NCI-H2196 (cell line): Measurements from ENCODE around the gene ZNF175.

Source experiments
- DNase-seq: peaks from one replicate; lab custom pipeline; 2025; ENCODE audit not compliant: unreplicated experiment; lab: John Stamatoyannopoulos, UW

Gene ZNF175

DNA sequence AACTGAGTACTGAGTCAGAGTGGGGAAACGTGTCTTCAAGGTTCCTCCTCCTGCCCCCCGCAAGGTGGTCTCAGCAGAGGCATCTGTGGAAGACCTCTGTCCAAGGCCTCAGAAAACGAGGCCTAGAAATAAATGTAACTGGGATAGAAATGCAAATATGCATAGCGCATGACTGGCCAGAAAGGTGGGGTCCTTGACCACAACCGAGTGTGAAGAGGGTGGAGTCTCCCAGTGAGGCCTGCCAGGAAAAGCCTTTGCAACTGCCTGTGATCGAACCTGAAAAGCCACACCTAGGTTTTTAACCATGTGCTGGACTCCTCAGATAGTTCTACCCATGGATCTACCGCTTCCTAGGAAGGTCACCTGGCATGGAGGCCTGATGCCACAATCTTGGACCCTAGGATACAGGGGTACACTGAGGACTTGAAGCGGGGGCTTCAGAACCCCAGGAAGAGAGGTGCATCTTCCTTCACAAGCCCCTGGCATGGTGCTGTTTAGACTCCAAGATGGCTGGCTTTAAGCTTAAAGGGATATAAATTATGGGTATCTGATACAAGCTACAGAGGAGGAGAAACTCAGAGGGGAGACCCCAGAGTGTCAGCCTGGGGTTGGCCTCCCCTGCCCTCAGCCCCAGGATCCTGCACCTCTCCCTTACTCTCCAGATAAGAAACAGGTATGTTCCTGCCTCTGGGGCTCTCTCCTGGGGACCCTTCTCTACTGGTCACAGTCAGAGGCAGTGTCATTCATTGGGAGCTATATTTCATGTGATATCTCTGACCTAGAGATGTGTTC, 21.4 kb upstream of the ZNF175 start:
- no peak for DNase-seq

GRCh38 chr19:51550848-51551672, 20.0 kb upstream of the ZNF175 start:
- no peak for DNase-seq

DNA sequence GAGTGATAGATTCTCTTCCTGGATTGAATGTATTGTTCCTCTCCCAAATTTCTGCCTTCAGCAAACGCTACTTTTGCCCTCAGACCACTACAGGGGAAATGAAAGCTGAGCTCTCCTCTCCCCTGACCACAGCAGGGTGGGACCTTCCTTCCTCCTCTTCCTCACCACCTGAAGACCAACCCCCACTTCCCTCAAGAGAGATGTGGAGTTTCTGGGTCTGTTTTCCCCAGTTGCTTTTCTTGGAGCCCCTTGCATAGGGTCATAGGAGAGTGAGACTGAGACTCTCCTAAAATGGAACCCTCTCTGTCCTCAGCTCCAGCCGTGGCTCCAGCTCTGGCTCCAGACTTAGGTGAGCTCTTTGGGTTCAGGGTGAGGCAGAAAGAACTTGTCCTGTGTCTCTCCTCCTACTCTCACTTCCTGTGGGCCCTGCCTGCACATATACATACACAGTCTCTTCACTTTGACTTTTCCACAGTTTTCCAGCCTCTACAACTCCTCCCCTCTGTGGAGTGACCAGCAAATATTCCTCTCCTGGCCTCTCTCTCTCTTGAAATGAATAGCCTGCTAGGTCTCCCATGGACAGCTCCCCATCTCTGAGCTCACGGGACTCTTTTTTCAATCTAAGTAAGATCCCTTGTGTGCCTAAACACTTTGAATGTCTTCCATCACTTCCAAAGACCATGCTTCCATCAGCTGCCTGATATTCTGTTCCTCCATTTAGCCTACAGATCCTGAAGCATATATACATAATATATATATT, 19.2 kb upstream of the ZNF175 start:
- no peak for DNase-seq

DNA sequence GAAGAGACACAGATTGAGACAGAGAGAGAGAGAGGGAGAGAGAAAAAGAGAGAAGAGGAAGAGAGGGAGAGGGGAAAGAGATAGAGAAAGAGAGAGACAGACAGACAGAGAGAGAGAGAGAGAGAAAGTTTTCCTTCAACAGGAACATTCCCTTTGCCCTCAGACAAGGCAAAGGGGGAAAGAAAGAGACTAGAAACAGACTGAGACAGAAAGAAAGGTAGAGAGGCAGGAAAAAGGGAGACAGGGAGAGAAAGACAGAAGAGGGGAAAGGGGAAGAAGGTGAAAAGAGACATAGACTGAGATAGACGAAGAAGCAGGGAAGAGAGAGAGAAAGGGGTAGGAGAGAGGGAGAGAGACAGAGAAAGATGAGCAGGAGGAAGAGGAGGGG, 18.5 kb upstream of the ZNF175 start:
- no peak for DNase-seq

DNA sequence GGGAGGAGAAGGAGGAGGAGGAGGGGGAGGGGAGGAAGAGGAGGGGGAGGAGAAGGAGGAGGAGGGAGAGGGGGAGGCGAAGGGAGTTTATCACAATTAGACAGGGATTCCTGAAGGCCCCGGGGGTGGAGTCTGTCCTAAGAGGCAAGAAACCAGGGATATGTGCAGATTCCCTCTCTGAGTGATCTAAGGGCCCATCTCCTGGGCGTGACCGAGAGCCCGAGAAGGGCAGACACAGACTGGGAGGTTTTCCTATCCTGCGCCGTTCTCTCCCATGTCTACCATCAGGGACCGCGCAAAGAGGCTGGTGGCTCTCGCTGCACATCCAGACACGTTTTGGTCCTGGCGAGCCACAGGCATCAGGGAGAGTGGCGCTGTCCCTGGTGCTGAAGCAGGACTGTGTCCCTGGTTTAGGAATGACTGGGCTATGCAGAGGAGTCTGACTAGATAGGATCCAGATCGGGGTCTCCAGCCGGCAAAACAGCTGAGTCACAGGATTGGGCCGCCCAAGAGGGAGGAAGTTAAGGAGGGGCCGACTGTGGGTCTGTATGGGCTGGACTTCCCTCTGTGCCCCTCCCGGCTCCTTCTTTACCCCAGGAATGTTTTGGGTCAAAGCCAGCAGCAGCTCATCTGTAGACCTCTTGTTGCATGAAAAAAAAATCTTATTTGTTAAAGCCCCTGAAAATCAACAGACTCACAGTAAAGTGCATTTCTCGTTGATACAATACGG, 17.9 kb upstream of the ZNF175 start:
- no peak for DNase-seq

GRCh38 chr19:51559240-51559639, 11.8 kb upstream of the ZNF175 start:
- no peak for DNase-seq

DNA sequence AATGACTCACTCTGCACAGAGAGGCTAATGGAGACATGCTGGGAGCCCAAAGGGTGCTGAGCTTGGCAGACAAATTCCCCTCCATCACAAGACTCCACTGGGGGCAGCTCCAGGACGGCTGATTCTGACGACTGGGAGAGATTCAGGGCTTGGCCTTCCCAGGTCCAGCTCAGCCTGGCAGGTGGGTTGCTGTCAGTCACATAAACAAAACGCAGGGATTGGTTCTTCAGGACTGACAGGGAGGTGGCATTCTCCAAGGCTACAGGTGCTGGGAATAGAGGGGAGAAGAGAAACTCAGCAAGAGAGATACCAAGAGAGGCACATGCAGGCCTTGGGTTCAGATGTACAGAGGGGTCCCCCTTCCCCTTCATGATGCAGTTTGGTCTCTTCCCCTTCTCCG, 10.7 kb upstream of the ZNF175 start:
- DNase-seq, result no peak

DNA sequence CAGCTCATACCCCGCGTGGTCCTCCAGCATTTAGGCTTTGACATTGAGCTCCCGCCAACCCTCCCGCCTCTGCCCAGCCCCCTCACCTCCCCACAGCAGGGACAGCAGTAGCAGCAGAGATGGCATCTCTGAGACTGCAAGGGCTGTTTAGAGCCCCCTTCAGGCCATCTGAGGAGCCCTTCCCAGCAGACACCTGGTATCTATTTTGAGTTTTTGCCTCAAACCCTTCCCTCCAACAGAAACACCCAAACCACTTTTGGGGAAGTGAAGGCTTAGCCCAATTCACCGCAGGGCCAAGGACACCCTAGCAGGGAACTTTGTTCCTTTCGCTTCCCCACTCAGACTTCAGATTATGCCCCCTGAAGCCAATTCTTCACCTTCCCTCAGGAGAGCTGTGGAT, 6.3 kb upstream of the ZNF175 start:
- no peak for DNase-seq

DNA sequence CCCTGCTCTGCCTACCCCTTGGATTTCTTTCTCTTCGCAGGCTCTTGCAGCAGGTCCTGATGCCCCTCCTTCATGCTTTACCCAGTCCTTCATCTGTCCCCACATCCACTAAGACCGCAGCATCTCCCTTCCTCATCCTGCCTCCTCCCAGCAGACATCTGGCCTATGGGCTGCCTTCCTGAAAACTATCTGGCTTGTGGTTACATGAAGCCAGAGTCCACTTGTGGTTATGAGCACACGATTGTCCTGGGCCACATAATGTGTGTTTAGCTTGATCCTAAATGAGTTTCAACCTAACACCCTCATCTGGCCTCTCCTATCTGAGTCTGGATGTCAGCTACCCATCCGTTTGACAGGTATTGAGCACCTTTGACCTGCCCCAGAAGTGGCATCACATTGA, 5.5 kb upstream of the ZNF175 start:
- no peak for DNase-seq

DNA sequence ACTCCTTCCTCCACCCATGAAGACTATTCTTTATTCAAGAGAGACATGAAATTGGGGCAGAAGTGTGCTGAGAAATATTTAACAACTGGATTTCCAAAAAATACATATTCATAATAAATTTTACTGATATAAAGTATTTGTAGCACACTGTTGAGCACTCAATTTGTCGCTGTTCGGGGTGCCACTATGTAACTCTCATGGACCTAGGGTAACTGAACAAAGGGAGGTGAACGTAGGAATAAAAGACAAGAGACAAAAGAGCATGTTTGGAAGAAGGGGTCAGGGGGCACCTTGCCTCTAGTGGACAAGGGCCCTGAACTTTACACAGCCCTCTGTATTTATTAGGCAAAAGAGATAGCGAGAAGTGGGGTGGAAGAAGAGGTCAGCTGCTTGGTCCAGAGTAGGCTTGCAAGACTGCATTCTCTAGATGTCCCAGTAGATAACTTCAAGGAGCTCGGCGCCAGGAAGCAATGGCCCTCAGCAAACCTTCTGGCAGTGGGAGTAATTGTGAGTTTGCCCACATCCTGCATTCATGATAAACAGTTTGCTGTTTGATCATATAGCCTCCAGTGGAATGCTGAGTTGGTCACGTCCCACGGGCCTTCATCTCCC, 4.5 kb upstream of the ZNF175 start:
- DNase-seq, result no peak

- no peak for DNase-seq
Observed at GRCh38 chr19:51567583-51567982, 3.5 kb upstream of the ZNF175 start.

DNA sequence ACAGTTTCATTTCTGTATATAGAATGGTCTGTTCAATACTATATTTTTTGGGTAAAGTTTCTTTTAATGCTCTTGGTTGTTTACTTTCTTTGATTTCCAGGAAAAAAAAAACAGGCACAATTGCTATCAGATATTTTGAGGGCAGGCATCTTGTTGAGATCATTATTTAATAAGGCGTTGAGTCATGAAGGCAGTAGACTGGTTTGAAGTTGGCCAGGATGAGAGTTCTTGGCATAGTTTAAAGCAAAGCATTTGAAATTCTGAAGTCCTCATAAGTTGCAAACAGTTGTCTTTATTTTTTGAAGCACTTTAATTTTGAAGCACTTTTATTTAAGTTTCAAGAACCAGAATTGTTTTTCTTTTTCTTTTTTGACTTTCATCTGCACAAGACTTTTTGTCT, 2.6 kb upstream of the ZNF175 start:
- DNase-seq, result no peak

DNA sequence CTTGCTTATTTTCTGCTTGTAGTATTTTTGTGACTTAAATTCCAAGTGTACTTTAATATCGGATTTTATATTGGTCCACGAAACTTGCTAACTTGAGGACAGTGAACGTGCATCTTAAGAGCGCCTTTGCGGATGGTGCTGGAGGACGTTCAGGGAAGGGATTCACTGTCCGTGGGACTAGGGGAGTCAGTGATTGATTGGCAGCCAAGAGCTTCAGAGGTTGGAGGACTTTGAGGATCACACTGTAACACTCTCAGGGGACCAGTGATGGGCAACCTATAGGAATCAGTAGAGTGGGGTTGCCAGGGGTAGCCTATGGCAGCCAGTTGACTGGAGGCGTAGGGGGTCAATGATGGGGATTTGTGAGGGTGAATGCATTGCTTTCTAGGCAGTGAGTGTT, 516 bp downstream of the ZNF175 start:
- DNase-seq, result no peak

GRCh38 chr19:51572410-51572809, 1.3 kb downstream of the ZNF175 start:
- no peak for DNase-seq

- no peak for DNase-seq
Observed at GRCh38 chr19:51572908-51573307, 1.8 kb downstream of the ZNF175 start.

DNA sequence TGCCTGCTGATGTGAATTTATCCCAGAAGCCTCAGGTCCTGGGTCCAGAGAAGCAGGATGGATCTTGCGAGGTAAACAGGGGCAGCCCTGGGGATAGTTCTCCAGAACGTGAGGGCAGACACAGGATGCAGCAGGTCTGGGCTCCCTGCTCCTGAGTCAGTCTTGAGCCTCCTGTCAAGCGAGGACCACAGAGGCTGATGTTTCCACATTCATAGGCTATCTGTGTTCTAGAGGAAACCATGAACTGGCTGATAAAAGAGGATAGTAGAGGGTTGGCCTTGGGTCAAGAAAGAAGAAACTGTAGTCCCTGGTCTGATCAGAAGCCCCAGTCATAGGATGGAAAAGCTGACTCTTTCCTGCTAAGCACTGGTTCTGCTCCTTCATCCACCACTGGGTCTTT, 2.2 kb downstream of the ZNF175 start:
- no peak for DNase-seq

GRCh38 chr19:51576850-51577249, 5.8 kb downstream of the ZNF175 start:
- DNase-seq, result no peak

- no peak for DNase-seq
Observed at GRCh38 chr19:51586103-51586728, 15.1 kb downstream of the ZNF175 start.

DNA sequence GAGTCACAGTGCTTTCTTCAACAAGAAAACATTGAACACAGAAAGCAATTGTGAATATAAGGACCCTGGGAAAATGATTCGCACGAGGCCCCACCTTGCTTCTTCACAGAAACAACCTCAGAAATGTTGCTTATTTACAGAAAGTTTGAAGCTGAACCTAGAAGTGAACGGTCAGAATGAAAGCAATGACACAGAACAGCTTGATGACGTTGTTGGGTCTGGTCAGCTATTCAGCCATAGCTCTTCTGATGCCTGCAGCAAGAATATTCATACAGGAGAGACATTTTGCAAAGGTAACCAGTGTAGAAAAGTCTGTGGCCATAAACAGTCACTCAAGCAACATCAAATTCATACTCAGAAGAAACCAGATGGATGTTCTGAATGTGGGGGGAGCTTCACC, 15.7 kb downstream of the ZNF175 start:
- no peak for DNase-seq
